Bladder microvascular endothelial cell (primary cell): ENCODE data around the gene ACAT1. TPM values are rescaled to one million over a fixed set of nuclear protein-coding genes. Genes with fewer than 3 reads are reported as not detected.

ENCODE experiments used
- total RNA-seq: library from RNA; depleted of rRNA; stranded (reverse); fragments of >200 nt; gene quantifications from 2 replicates; pipeline ENCODE4 v1.2.3, GENCODE V29; 2014

Gene ACAT1
- 77.2 and 166 TPM in 2 replicates for total RNA-seq

GRCh38 chr11:108121274-108122155 lies at the start of gene ACAT1:
TSS of gene ACAT1 (plus strand) at chr11:108121567. CDS start at chr11:108121607, 40 bp downstream.

Other genes with a start within 250 kb of the ACAT1 start
- gene RAB39A, start 193.1 kb upstream of the ACAT1 start, total RNA-seq: 0.13 TPM in 1 of 2 replicates, not detected in the other
- gene CUL5, start 112.7 kb upstream of the ACAT1 start, total RNA-seq: 23.0 and 42.7 TPM in 2 replicates
- gene NPAT, start 101.1 kb downstream of the ACAT1 start, total RNA-seq: 10.0 and 19.9 TPM in 2 replicates
- gene ATM, start 101.5 kb downstream of the ACAT1 start, total RNA-seq: 49.2 and 108 TPM in 2 replicates